IPS-15b (cell line): ENCODE data around the gene PSMB8.
"Not testable (repeated sequence)": the region's sequence is repeated elsewhere in the genome, so short reads cannot be mapped to it uniquely, and the experiment has no call there.

Experiments used
- H3K27me3 ChIP-seq: one replicate; pipeline ENCODE4 v1.6.1; 2013; ENCODE audit warnings: low read length; ENCODE audit not compliant: control insufficient read depth, insufficient read depth
- H3K36me3 ChIP-seq: one replicate; pipeline ENCODE4 v1.6.1; 2013; ENCODE audit warnings: low read length; ENCODE audit not compliant: control insufficient read depth, insufficient read depth
- H3K4me1 ChIP-seq: one replicate; pipeline ENCODE4 v1.6.1; 2013; ENCODE audit warnings: mild to moderate bottlenecking, low read length; ENCODE audit not compliant: control insufficient read depth, insufficient read depth
- H3K4me3 ChIP-seq: one replicate; pipeline ENCODE4 v1.5.1; 2013; ENCODE audit warnings: low read depth, low read length
- H3K9ac ChIP-seq: one replicate; pipeline ENCODE4 v1.6.1; 2013; ENCODE audit warnings: low read depth, mild to moderate bottlenecking, low read length
- H3K9me3 ChIP-seq: one replicate; pipeline ENCODE4 v1.6.1; 2013; ENCODE audit warnings: mild to moderate bottlenecking, low read length; ENCODE audit not compliant: control insufficient read depth, insufficient read depth

PSMB8 gene

GRCh38 chr6:32805404-32805803 lies 38.4 kb downstream of the PSMB8 start:
- not testable (repeated sequence) for H3K4me1 ChIP-seq, H3K36me3 ChIP-seq, H3K9ac ChIP-seq, H3K4me3 ChIP-seq, H3K9me3 ChIP-seq, H3K27me3 ChIP-seq

GRCh38 chr6:32803416-32803815 lies 40.4 kb downstream of the PSMB8 start:
- Histone ChIP-seq H3K4me3 (no peak overlapping the region), H3K4me1 (no peaks in the 10 kb centered on the region), H3K36me3 (no peaks in the 10 kb centered on the region), H3K27me3 (no peaks in the 10 kb centered on the region), H3K9me3 (no peaks in the 10 kb centered on the region), H3K9ac (no peak overlapping the region)

- Histone ChIP-seq H3K4me3 (no peak overlapping the region), H3K4me1 (peaks cover 5% of the 10 kb centered on the region), H3K9ac (no peak overlapping the region), H3K36me3 (no peaks in the 10 kb centered on the region), H3K27me3 (peaks cover 3% of the 10 kb centered on the region), H3K9me3 (no peaks in the 10 kb centered on the region)
Measured at GRCh38 chr6:32799740-32800139, 44.1 kb downstream of the PSMB8 start.

GRCh38 chr6:32799168-32799567 lies 44.7 kb downstream of the PSMB8 start:
- H3K4me1 ChIP-seq = peaks cover 5% of the 10 kb centered on the region

GRCh38 chr6:32796848-32797776 lies 46.7 kb downstream of the PSMB8 start:
- H3K36me3 ChIP-seq = no peaks in the 10 kb centered on the region
- H3K9ac ChIP-seq = peak overlapping the region; percentile 26
- H3K4me3 ChIP-seq = peak overlapping the region; percentile 60
- H3K9me3 ChIP-seq = no peaks in the 10 kb centered on the region
- H3K27me3 ChIP-seq = peaks cover 3% of the 10 kb centered on the region
- H3K4me1 ChIP-seq = peaks cover 5% of the 10 kb centered on the region

More at GRCh38 chr6:32799168-32799567, 44.7 kb downstream of the PSMB8 start:
- H3K9ac ChIP-seq = no peak overlapping the region
- H3K9me3 ChIP-seq = no peaks in the 10 kb centered on the region
- H3K27me3 ChIP-seq = peaks cover 3% of the 10 kb centered on the region
- H3K36me3 ChIP-seq = no peaks in the 10 kb centered on the region
- H3K4me3 ChIP-seq = no peak overlapping the region

- Histone ChIP-seq H3K36me3 (no peaks in the 10 kb centered on the region), H3K9ac (no peak overlapping the region), H3K27me3 (peaks cover 3% of the 10 kb centered on the region), H3K4me3 (no peak overlapping the region), H3K9me3 (no peaks in the 10 kb centered on the region), H3K4me1 (peaks cover 5% of the 10 kb centered on the region)
Measured at GRCh38 chr6:32794510-32794909, 49.3 kb downstream of the PSMB8 start.

GRCh38 chr6:32792901-32793435 lies 50.9 kb downstream of the PSMB8 start:
- H3K9me3 ChIP-seq = no peaks in the 10 kb centered on the region
- peaks cover 3% of the 10 kb centered on the region for H3K27me3 ChIP-seq

More at GRCh38 chr6:32792901-32793435, 50.9 kb downstream of the PSMB8 start:
- no peak overlapping the region for H3K9ac ChIP-seq
- H3K4me1 ChIP-seq = peaks cover 5% of the 10 kb centered on the region
- H3K36me3 ChIP-seq = no peaks in the 10 kb centered on the region
- H3K4me3 ChIP-seq = no peak overlapping the region
